Skeletal muscle cell (primary cell): ENCODE data around the gene TRIM33.
A peak's percentile ranks its signal among the peaks of the same experiment; 100 is the strongest.
"Not testable (repeated sequence)": the region's sequence is repeated elsewhere in the genome, so short reads cannot be mapped to it uniquely, and the experiment has no call there.

ENCODE experiments used
- DNase-seq: peaks from one replicate; pipeline ENCODE4 v3.0.0-alpha.2; 2010; ENCODE audit warnings: low read depth
- H3K4me3 ChIP-seq: 2 replicates; pipeline ENCODE4 v1.5.1; 2011; ENCODE audit warnings: low read depth, mild to moderate bottlenecking, control low read depth, low read length, moderate library complexity

Gene TRIM33

GRCh38 chr1:114470681-114471080 is 40.3 kb downstream of the TRIM33 start:
- DNase-seq = no peak
- H3K4me3 ChIP-seq = no peak overlapping the region

- H3K4me3 ChIP-seq = no peak overlapping the region
- no peak for DNase-seq
Measured at GRCh38 chr1:114468710-114469468, 42.1 kb downstream of the TRIM33 start.

- DNase-seq = no peak
Measured at GRCh38 chr1:114468047-114468446, 43.0 kb downstream of the TRIM33 start.

DNA sequence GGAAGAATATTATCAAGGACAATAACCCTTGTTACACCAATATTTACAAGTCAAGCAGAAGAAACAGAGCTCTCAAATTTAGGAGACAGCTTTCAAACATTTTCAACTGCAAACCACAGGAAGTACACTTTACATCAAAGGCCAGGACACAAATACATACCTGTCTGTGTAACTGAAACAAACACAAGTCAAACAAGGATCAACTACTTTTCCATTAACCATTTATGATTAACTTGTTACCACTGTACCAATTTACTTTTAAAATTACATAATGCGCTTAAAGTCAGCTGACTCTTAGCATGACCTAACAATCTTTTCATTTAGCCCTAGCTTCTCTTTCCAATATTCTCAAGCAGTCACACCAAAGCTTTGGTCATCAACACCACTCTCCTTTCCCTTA is 43.5 kb downstream of the TRIM33 start:
- DNase-seq = no peak
- no peak overlapping the region for H3K4me3 ChIP-seq

More at GRCh38 chr1:114468047-114468446, 43.0 kb downstream of the TRIM33 start:
- H3K4me3 ChIP-seq = no peak overlapping the region

DNA sequence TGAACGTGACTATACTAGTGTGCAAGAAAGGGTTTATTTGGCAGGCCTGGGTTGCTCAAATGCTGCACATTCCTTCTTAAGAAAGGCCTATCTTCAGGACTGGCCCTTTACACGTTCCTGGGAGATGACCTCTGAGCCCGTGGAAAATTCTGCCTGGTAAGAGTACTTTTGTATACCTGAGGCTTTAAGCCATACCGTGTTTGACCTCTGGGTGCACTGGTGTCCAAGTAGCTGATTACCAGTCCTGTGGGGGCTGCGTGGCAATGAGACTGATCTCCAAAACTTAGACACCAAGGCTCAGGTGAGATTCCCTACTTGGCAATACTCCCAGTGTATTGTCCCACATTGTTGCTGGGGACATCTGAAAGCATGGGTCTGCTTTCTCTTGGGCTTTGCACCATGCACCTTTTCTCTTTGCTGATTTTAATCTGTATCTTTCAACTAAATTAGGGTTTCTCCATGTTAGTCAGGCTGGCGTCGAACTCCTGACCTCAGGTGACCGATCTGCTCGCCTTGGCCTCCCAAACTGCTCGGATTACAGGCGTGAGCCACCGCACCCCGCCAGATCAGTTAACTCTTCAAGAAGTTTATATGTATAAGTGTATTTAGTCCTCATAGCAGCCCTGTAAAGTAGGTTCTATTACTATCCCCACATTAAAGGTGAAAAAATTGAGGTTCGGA is 44.5 kb downstream of the TRIM33 start:
- no peak for DNase-seq
- H3K4me3 ChIP-seq = no peak overlapping the region

DNA sequence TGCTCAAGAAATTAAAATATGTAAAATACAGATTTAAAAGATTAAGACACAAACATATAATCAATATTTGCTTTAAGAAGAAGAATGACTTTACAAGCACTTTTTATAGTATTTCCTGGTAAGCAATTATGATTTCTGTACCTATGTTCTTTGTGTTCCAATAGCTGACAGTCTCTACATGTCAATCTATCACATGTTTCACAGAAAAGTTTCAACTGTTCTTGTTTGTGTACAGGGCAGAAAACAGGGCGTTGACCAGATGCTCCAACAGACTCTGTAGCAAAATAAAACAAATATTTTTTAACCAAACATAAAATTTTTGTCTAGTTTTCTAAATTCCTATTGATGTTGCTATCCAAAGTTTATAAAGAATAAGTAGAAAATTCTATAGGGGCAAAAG is 48.0 kb downstream of the TRIM33 start:
- no peak for DNase-seq
- H3K4me3 ChIP-seq = no peak overlapping the region

- DNase-seq = no peak
- H3K4me3 ChIP-seq = no peak overlapping the region
Measured at GRCh38 chr1:114462341-114462740, 48.7 kb downstream of the TRIM33 start.

DNA sequence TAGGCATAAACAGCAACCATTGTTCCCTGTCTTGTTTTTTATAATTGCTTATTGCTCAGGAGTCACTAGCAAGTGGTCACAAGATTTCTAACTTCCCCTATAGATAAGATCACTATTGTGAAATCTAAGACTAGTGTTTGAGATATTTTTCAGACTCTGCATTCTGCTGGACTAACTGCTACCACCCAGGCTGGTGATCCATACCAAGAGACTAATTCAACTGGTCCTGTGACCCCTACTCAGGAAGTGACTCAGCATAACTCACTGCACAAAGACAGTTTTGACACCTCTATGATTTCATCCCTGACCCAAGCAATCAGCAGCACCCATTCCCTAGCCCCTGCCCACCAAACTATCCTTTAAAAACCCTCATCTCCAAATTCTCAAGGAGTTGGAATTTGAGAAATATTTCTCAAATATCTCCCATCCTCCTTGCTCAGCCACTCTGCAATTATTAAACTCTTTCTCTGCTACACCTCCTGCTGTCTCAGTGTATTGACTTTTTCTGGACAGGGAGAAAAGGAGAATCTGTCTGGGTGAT is 52.7 kb downstream of the TRIM33 start:
- H3K4me3 ChIP-seq = no peak overlapping the region
- DNase-seq = peak; percentile 60

DNA sequence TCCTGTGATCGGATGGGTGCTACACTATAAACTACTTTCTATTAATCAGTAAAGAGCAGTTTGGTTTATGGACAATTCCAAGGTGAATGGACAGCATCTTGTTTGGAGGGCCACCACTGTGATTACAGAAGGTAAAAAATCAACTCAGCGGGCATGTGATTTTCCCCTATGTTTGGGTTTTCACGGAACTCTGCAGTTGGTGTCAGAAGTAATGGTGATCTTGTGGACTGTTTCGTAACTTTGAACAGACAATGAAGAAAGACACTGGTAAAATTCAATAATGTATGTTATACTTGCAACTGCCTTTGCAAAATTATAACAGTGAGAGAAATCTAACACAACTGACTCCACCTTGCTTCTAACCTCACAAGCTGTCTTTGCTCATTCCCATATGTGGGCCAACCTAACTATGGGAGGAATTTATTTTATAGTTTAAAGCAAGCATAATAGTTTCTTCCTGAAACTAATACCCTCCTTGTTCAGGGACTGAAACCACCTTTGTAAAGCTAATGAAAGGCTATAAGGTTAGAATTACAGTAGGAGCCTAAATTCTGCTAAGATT is 53.2 kb downstream of the TRIM33 start:
- DNase-seq = no peak
- no peak overlapping the region for H3K4me3 ChIP-seq

DNA sequence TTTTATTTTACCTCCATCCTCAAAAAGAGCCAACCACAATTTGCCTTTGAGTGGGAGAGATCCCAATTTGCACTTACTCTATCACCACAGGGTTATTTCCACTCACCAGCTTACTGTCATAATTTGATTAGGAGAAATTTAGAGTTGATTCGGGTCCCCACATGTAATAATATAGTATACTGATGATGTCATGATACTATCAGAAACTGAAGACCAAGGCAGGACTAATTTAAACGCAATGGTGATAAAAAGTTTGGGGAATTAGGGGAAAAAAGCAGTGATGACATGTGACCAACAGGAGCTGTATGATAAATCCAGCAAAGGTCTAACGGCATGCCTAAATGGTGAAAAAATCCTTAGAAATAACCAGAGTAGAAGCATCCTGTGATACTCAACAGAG is 54.4 kb downstream of the TRIM33 start:
- H3K4me3 ChIP-seq = no peak overlapping the region
- DNase-seq = no peak

DNA sequence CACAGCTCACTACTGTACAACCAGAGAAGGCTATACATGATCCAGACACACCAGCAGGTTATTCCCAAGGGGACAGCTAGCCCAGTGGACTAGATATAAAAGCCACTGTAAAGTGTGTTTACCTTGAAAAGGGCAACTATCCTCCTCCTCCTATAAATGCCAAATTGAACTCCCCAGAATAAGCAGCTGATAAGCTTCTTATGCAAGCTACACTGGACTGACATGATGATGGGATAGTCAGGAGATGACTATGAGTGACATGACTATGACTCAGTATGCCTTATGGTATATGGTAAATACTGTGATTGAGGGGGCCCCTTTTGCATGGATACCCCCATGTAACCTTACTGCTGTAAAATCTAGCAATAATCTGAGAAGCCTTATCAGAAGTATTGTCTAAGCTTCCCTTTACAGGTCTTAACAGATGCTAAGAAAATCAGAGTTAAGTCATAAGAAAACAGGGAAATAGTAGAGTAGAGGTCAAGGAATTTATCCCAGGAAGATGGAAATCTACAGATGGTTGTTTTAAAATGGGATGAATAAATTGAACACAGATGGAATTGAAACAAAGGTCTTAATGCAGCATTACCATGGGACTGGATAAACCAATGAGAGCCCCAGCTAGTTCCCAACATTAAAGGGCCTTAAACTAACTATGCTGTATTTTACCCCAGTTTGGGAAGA is 55.8 kb downstream of the TRIM33 start:
- no peak overlapping the region for H3K4me3 ChIP-seq
- DNase-seq = no peak

DNA sequence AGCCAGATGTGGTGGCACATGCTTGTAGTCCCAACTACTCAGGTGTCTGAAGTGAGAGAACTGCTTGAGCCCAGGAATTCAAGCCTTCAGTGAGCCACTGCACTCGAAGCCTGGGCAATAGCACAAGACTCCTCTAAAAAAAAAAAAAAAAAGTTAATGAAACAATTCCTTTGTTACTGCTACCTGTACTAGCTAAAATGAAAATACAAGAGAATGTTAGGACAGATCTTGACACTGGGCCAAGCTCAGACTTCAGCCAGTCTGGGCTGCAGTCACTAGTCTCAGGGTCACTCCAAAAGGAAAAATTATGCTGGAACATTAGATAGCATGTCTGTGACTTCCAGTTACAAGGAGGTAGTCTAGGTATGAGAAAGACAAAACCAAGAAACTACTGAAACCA is 56.5 kb downstream of the TRIM33 start:
- no peak overlapping the region for H3K4me3 ChIP-seq
- DNase-seq = no peak

DNA sequence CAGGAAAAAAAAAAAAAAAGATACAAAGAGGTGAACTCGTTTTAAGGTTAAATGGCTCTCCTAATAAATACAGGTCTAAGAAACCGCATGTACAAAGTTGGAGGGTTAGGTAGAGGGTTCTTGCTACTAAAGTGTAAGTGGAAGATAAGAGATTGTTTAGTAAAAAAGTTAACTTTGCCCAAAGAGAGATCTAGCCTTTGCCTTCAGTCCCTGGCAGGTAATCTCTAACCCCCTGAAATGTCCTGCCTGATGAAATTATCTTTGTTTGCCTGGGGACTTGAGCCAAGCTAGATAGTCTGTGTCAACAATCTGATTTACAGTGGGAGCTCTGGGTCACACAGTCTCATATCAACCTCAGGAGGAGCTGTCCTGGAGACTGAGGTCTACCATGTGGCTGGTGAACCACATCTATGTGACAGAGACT is 57.6 kb downstream of the TRIM33 start:
- H3K4me3 ChIP-seq = no peak overlapping the region
- DNase-seq = no peak

GRCh38 chr1:114448370-114449036 is 62.5 kb downstream of the TRIM33 start:
- H3K4me3 ChIP-seq = no peak overlapping the region
- DNase-seq = no peak

- DNase-seq = no peak
- H3K4me3 ChIP-seq = no peak overlapping the region
Measured at GRCh38 chr1:114446198-114446597, 64.8 kb downstream of the TRIM33 start.

DNA sequence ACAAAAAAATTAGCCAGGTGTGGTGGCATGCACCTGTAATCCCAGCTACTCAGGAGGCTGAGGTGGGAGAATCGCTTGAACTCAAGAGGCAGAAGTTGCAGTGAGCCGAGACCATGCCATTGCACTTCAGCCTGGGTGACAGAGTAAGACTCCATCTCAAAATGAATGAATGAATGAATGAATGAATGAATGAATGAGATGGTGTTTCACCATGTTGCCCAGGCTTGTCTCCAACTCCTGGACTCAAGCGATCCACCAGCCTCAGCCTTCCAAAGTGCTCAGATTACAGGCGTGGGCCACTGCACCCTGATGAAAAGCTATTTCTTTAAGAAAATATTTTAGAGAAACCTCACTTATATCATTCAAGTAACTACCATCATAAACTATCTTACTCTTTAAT is 67.8 kb downstream of the TRIM33 start:
- H3K4me3 ChIP-seq, DNase-seq: not testable (repeated sequence)

- no peak for DNase-seq
- H3K4me3 ChIP-seq = no peak overlapping the region
Measured at GRCh38 chr1:114441332-114441731, 69.7 kb downstream of the TRIM33 start.

GRCh38 chr1:114439369-114439768 is 71.6 kb downstream of the TRIM33 start:
- DNase-seq = no peak
- no peak overlapping the region for H3K4me3 ChIP-seq

- no peak for DNase-seq
- no peak overlapping the region for H3K4me3 ChIP-seq
Measured at GRCh38 chr1:114437812-114438211, 73.2 kb downstream of the TRIM33 start.
